OCI-LY3 (cell line): Measurements from ENCODE around the gene ZFAND3.

Source experiments
- CTCF ChIP-seq: fragments of 200-600, 300-600 bp; sonication (generic); IDR thresholded peaks from 2 replicates; pipeline ENCODE4 v1.5.1; 2014; ENCODE audit warnings: antibody characterized with exemption, low read length, low read depth
- EZH2phosphoT487 ChIP-seq: fragments of 200-600 bp; shearing (Covaris generic); IDR thresholded peaks from 2 replicates; pipeline ENCODE4 v1.6.1; 2018; ENCODE audit warnings: antibody characterized with exemption, mixed run types, low read depth

DNA sequence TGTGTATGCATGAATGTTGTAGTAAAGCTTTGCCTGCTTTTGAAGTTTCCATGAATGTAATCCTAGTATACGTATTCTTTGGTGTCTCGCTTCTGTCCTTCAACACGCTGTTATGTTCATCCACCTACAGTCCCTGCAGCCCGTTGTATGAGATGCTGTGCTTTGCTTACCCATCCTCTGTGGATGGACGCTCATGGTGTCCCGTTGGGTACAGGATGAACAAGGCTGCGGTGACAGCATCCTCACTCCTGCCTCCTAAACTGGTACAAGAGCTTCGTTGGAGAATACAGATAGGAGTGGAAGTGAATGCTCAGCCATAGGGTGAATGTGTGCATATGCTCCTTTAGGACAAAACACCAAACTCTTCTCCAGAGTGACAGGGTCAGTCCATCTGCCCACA is 366.2 kb downstream of the ZFAND3 start:
- TF ChIP-seq CTCF (no peak), EZH2phosphoT487 (no peak)
